ENCODE results near the gene JOSD1. TPM values are rescaled to one million over a fixed set of nuclear protein-coding genes. Genes with fewer than 3 reads are reported as not detected.

JOSD1 gene
- total RNA-seq, 2 donors from 2014 or later = 45.6 to 83.9 TPM

DNA sequence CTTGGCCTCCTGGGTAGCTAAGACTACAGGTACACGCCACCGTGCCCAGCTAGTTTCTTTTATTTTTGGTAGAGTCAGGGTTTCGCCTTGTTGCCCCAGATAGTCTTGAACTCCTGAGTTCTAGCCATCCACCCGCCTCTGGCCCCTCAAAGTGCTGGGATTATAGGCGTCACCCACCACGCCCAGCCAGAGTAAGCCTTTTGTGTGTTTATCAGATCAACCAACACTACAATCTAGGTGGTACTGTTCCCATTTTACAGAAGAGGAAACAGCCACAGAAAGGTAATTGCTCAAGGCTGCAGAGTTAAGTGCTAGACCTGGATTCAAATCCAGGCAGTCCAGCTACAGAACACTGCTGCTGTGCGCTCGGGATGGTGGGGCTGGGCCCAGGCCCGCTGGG is 15.8 kb downstream of the JOSD1 start:
- ATAC-seq (ENCODE audit: insufficient number of reproducible peaks, low FRiP score, low read depth) (no peak), DNase-seq (ENCODE audit: low spot score) (no peak)
- Histone ChIP-seq H3K27ac (no peak overlapping the region), H3K27me3 (replicated peaks; ENCODE audit: insufficient read depth) (no peaks in the 10 kb centered on the region), H3K9me3 (no peaks in the 10 kb centered on the region), H3K36me3 (peaks cover 48% of the 10 kb centered on the region), H3K4me1 (ENCODE audit: control insufficient read depth in 1 of 2, low read depth in 2 of 2) (peaks cover 6 to 8% of the 10 kb centered on the region in 2 donors), H3K4me3 (no peak overlapping the region)
- TF ChIP-seq CTCF (IDR thresholded peaks at IDR 0.05) = no peak

GRCh38 chr22:38681582-38682335 is 19.0 kb downstream of the JOSD1 start, which contains the start of gene TOMM22:
TSS of gene TOMM22 (plus strand) at chr22:38681957. CDS start at chr22:38681979, 22 bp downstream.
- Histone ChIP-seq H3K9me3 (no peaks in the 10 kb centered on the region), H3K27me3 (replicated peaks; ENCODE audit: insufficient read depth) (no peaks in the 10 kb centered on the region), H3K27ac (peak within 1 kb of the TSS; percentile 35 to 71), H3K4me3 (peak within 1 kb of the TSS; percentile 86), H3K36me3 (peaks cover 25% of the 10 kb centered on the region), H3K4me1 (ENCODE audit: control insufficient read depth in 1 of 2, low read depth in 2 of 2) (peaks cover 6 to 8% of the 10 kb centered on the region in 2 donors)
- TF ChIP-seq CTCF (IDR thresholded peaks at IDR 0.05) = peak; percentile 54
- DNase-seq (ENCODE audit: low spot score) (peak; percentile 40), ATAC-seq (ENCODE audit: insufficient number of reproducible peaks, low FRiP score, low read depth) (peak; percentile 71)

DNA sequence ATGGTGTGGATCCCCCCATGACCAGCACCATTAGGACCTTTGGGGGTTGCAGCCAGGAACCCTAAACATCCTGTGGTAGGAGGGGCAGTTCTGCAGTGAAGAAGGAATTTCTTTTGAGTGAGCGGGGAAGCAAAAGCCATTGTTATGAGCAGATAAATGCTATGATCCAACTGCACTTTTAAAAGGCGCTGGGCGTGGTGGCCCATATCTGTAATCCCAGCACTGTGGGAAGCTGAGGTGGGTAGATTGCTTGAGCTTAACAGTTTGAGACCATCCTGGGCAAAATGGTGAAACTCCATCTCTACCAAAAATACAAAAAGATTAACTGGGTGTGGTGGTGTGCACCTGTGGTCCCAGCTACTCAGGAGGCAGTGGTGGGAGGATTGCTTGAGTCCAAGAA is 24.9 kb downstream of the JOSD1 start:
- Histone ChIP-seq H3K4me1 (ENCODE audit: control insufficient read depth in 1 of 2, low read depth in 2 of 2) (peaks cover 0 to 7% of the 10 kb centered on the region in 2 donors), H3K9me3 (no peaks in the 10 kb centered on the region), H3K27ac (no peak overlapping the region), H3K4me3 (no peak overlapping the region), H3K27me3 (replicated peaks; ENCODE audit: insufficient read depth) (no peaks in the 10 kb centered on the region), H3K36me3 (peaks cover 13% of the 10 kb centered on the region)
- ATAC-seq (ENCODE audit: insufficient number of reproducible peaks, low FRiP score, low read depth) (no peak), DNase-seq (ENCODE audit: low spot score) (no peak)
- no peak for TF ChIP-seq CTCF (IDR thresholded peaks at IDR 0.05)

DNA sequence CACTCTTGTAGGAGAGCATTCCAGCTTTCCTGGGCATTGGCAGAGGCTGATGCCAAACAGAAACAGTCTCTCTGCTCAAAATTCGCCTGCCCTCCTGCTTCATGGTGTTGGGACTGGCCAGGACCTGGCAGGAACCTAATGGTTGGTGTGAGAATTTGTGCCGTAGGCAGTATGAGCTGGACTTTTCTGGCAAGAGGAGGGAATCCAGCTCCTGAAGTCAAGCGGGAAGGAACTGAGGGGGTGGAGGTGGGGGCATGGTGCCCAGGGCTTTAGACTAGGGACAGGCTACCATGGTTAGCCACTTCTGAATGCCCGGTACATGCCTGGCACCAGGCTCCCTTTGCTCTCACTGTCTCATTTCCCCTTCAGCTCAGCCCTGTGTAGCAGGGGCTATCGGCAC is 25.9 kb downstream of the JOSD1 start:
- peaks cover 13% of the 10 kb centered on the region for H3K36me3 ChIP-seq
- TF ChIP-seq CTCF (IDR thresholded peaks at IDR 0.05) = no peak
- no peaks in the 10 kb centered on the region for H3K9me3 ChIP-seq
- H3K27me3 ChIP-seq (replicated peaks; ENCODE audit: insufficient read depth) = no peaks in the 10 kb centered on the region
- peak overlapping the region; percentile 20 to 36 for H3K27ac ChIP-seq
- H3K4me3 ChIP-seq = peak overlapping the region; percentile 17
- ATAC-seq (ENCODE audit: insufficient number of reproducible peaks, low FRiP score, low read depth) (peak; percentile 80), DNase-seq (ENCODE audit: low spot score) (no peak)
- peaks cover 0 to 7% of the 10 kb centered on the region in 2 donors for H3K4me1 ChIP-seq (ENCODE audit: control insufficient read depth in 1 of 2, low read depth in 2 of 2)

GRCh38 chr22:38657045-38657909 is 43.5 kb downstream of the JOSD1 start:
- no peaks in the 10 kb centered on the region for H3K9me3 ChIP-seq
- TF ChIP-seq CTCF (IDR thresholded peaks at IDR 0.05) = no peak
- ATAC-seq (ENCODE audit: insufficient number of reproducible peaks, low FRiP score, low read depth) = no peak
- DNase-seq (ENCODE audit: low spot score) = no peak
- no peaks in the 10 kb centered on the region for H3K27me3 ChIP-seq (replicated peaks; ENCODE audit: insufficient read depth)
- peak overlapping the region; percentile 64 to 80 for H3K27ac ChIP-seq
- H3K4me3 ChIP-seq = peak overlapping the region; percentile 82
- H3K4me1 ChIP-seq (ENCODE audit: control insufficient read depth in 1 of 2, low read depth in 2 of 2) = peaks cover 7 to 12% of the 10 kb centered on the region in 2 donors
- H3K36me3 ChIP-seq = no peaks in the 10 kb centered on the region
